Prostate gland (tissue), 2 donors: ENCODE results near the gene LOC101059915.

ENCODE experiments used
- POLR2A ChIP-seq: fragments of 450-650 bp; IDR thresholded peaks from one replicate; pipeline ENCODE4 v1.6.1; 2016; ENCODE audit warnings: antibody characterized with exemption, mild to moderate bottlenecking
- POLR2AphosphoS5 ChIP-seq: sonication (generic); formaldehyde crosslinking; IDR thresholded peaks from one replicate; pipeline ENCODE4 v1.6.1; 2017; ENCODE audit warnings: antibody characterized with exemption
- TF ChIP-seq, protein P1 (sequence below), 4 experiments: fragments of 200-600 bp in 2 of 4; fragments of 450-650 bp in 2 of 4; sonication (generic) in 2 of 4; IDR thresholded peaks; 1 replicate in 3 of 4; 2 replicates in 1 of 4; pipeline ENCODE4 v1.5.1; 2016 to 2019; ENCODE audit warnings: antibody characterized with exemption in 4 of 4, mild to moderate bottlenecking in 2 of 4, moderate library complexity in 2 of 4

DNA sequence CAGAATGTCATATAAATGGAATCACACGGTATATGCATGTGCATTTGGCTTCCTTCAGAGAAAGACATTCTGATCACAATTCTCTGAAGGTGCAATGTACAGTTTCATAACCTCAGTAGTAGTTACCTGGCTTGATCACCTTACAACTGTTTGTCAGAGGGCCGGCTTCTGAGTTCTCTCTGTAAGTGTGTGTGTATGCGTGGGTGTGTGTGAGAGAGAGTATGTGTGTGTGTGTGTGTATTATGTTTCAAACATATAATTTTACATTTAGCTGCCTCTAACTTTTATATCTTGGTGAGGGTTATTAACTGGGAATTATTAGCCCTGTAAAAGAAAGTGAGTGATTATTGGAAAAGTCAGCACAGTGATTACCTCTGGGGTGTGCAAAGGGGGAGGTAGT is 8.0 kb upstream of the LOC101059915 start:
- TF ChIP-seq, protein P1, sequence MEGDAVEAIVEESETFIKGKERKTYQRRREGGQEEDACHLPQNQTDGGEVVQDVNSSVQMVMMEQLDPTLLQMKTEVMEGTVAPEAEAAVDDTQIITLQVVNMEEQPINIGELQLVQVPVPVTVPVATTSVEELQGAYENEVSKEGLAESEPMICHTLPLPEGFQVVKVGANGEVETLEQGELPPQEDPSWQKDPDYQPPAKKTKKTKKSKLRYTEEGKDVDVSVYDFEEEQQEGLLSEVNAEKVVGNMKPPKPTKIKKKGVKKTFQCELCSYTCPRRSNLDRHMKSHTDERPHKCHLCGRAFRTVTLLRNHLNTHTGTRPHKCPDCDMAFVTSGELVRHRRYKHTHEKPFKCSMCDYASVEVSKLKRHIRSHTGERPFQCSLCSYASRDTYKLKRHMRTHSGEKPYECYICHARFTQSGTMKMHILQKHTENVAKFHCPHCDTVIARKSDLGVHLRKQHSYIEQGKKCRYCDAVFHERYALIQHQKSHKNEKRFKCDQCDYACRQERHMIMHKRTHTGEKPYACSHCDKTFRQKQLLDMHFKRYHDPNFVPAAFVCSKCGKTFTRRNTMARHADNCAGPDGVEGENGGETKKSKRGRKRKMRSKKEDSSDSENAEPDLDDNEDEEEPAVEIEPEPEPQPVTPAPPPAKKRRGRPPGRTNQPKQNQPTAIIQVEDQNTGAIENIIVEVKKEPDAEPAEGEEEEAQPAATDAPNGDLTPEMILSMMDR (IDR thresholded peaks at IDR 0.05) = no peak
- TF ChIP-seq POLR2A = no peak
- TF ChIP-seq POLR2AphosphoS5 = no peak
